BE2C (cell line): ENCODE measurements around the gene MRPL40.
A peak's percentile ranks its signal among the peaks of the same experiment; 100 is the strongest.
"Not testable (repeated sequence)": the region's sequence is repeated elsewhere in the genome, so short reads cannot be mapped to it uniquely, and the experiment has no call there.

ENCODE experiments used
- DNase-seq: peaks from one replicate; pipeline ENCODE4 v3.0.0-alpha.2; 2020
- H3K27me3 ChIP-seq: fragments of 250-450 bp; sonication (Bioruptor Pico); 2 replicates; pipeline ENCODE4 v1.5.1; 2020; ENCODE audit warnings: mild to moderate bottlenecking
- H3K36me3 ChIP-seq: fragments of 250-450 bp; sonication (Bioruptor Pico); 2 replicates; pipeline ENCODE4 v1.5.1; 2020; ENCODE audit warnings: mild to moderate bottlenecking
- H3K4me1 ChIP-seq: fragments of 250-450 bp; sonication (Bioruptor Pico); 2 replicates; pipeline ENCODE4 v1.5.1; 2020
- H3K4me3 ChIP-seq: 2 replicates; pipeline ENCODE4 v1.5.1; 2011; ENCODE audit warnings: low read depth, low read length
- H3K9me3 ChIP-seq: fragments of 250-450 bp; sonication (Bioruptor Pico); 2 replicates; pipeline ENCODE4 v1.5.1; 2020
- CTCF ChIP-seq: IDR thresholded peaks from 2 replicates; pipeline ENCODE4 v1.5.1; 2012; ENCODE audit warnings: mild to moderate bottlenecking, low read depth, low read length

The MRPL40 gene

DNA sequence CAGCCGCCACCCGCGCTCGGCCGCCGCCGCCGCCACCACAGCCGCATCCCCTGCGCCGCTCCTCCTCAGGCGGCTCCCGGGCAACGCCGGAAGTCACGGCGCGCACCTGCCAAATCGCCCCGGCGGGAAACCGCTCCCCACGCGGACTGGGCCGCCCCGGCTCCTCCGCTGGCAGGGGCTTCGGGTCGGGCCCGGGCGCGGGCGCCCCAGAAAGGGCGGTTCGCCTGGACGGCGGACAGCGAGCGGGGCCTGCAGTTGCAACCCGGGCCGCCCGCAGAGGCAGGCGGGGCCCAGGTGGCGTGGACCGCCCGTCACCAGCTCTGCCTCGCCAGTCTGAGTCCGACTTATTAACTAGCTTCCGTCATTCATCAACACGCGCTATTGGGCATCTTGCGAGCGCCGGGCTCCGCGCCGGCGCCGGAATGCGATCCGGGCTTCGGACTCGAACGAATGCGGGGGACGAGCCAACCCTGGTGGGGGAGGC is 654 bp upstream of the MRPL40 start, which contains the start of gene HIRA:
TSS of gene HIRA (minus strand) at position 85 of the 484 bp plus-strand sequence. CDS start 257 bp downstream, outside the sequence.
- Histone ChIP-seq H3K4me1 (0 out of 2 replicates have a peak, but pooled peaks cover 4% of the 10 kb centered on the region), H3K27me3 (no peaks in the 10 kb centered on the region), H3K4me3 (peak within 1 kb of the TSS; percentile 99), H3K36me3 (peaks cover 23% of the 10 kb centered on the region), H3K9me3 (no peaks in the 10 kb centered on the region)
- no peak for TF ChIP-seq CTCF
- peak; percentile 86 for DNase-seq

- no peak overlapping the region for H3K4me3 ChIP-seq
- H3K9me3 ChIP-seq, result no peaks in the 10 kb centered on the region
- no peaks in the 10 kb centered on the region for H3K27me3 ChIP-seq
- H3K36me3 ChIP-seq, result peaks cover 28% of the 10 kb centered on the region
- 0 out of 2 replicates have a peak, but pooled peaks cover 4% of the 10 kb centered on the region for H3K4me1 ChIP-seq
- no peak for TF ChIP-seq CTCF
- no peak for DNase-seq
Observed at GRCh38 chr22:19434401-19434800, 2.1 kb downstream of the MRPL40 start.

- DNase-seq, result no peak
- Histone ChIP-seq H3K4me1 (0 out of 2 replicates have a peak, but pooled peaks cover 2% of the 10 kb centered on the region), H3K9me3 (no peaks in the 10 kb centered on the region), H3K36me3 (peaks cover 28% of the 10 kb centered on the region), H3K27me3 (no peaks in the 10 kb centered on the region), H3K4me3 (no peak overlapping the region)
- no peak for TF ChIP-seq CTCF
Observed at GRCh38 chr22:19434829-19435580, 2.7 kb downstream of the MRPL40 start.

DNA sequence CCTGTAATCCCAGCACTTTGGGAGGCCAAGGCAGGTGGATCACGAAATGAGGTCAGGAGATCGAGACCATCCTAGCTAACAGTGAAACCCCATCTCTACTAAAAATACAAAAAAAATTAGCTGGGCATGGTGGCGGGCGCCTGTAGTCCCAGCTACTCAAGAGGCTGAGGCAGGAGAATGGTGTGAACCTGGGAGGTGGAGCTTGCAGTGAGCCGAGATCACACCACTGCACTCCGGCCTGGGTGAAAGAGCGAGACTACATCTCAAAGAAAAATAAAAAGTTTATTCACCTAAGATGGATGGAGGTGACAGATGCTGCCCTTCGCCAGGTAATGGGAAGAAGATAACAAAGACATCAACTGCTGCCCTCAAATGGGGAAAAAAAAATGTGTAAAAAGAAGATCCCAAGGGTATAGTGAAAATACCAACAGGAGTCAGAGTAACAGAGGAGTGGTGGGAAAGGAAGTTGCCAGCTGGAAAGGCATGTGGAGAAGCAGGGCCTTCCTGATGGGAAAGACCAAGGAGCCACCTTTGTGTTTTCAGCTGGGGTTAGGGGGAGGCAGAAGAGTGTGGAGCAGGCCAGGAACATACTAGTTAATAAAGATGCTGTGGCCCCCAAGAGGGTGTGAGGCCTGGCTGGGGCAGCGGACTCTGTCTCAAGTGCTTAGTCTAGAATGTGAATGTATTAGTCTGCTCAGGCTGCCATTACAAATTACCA is 4.3 kb downstream of the MRPL40 start:
- not testable (repeated sequence) for H3K4me1 ChIP-seq, DNase-seq, H3K4me3 ChIP-seq, H3K27me3 ChIP-seq, H3K9me3 ChIP-seq
- H3K36me3 ChIP-seq, result peaks cover 27% of the 10 kb centered on the region

GRCh38 chr22:19438298-19438697 is 6.0 kb downstream of the MRPL40 start:
- DNase-seq, result no peak
- TF ChIP-seq CTCF, result no peak
- Histone ChIP-seq H3K27me3 (no peaks in the 10 kb centered on the region), H3K4me3 (no peak overlapping the region), H3K9me3 (no peaks in the 10 kb centered on the region), H3K4me1 (no peaks in the 10 kb centered on the region), H3K36me3 (peaks cover 40% of the 10 kb centered on the region)

DNA sequence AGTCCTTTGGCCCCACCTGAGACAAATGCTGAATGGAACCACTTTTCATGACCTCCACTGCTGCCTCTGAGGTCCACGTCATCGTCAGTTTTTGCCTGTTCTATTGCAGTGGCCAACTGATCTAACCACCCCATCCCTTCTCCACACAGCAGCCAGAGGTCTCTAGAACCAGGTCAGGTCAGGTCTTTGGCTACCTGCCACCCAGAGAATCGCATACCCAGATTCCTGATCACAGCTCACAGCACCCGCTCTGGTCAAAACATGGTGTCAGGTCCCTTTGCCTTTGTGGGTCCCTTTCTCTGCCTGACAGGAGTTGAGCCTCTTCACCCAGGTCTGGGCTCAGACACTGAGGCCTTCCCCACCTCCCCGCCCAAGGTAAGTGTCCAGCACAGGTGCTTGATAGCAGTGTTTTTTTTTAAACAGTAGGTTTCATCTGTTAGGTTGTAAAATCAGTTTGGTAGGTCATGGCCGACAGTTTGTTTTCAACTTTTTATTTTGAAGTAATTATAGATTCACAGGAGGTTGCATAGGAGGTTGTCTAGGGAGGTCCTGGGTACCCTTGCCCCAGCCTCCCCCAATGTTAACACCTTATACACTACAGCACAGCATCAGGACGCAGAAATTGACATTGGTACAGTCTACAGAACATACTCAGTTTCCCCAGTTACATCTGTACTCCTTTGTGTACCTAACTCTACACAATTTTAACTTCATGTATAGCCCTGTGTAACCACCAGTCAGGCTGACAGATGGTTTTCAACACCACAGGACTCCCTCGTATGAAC is 8.3 kb downstream of the MRPL40 start:
- DNase-seq, result no peak
- TF ChIP-seq CTCF, result no peak
- Histone ChIP-seq H3K9me3 (no peaks in the 10 kb centered on the region), H3K27me3 (no peaks in the 10 kb centered on the region), H3K4me3 (no peak overlapping the region), H3K4me1 (no peaks in the 10 kb centered on the region), H3K36me3 (peaks cover 43% of the 10 kb centered on the region)
